Forelimb muscle (tissue), 1 donor: ENCODE measurements around the gene SPP1. TPM values are rescaled to one million over a fixed set of nuclear protein-coding genes. Genes with fewer than 3 reads are reported as not detected.

ENCODE experiments used
- DNase-seq: peaks from one replicate; pipeline ENCODE4 v3.0.0-alpha.2; 2013; ENCODE audit warnings: low read depth
- polyA plus RNA-seq: library from polyadenylated mRNA; unstranded; fragments of 120-200 nt; gene quantifications from one replicate; pipeline ENCODE4 v1.2.1, GENCODE V29; 2013; ENCODE audit not compliant: insufficient read length

SPP1 gene
- polyA plus RNA-seq, 1 donor = 85.1 TPM

GRCh38 chr4:87953826-87954225 lies 21.7 kb upstream of the SPP1 start:
- no peak for DNase-seq

DNA sequence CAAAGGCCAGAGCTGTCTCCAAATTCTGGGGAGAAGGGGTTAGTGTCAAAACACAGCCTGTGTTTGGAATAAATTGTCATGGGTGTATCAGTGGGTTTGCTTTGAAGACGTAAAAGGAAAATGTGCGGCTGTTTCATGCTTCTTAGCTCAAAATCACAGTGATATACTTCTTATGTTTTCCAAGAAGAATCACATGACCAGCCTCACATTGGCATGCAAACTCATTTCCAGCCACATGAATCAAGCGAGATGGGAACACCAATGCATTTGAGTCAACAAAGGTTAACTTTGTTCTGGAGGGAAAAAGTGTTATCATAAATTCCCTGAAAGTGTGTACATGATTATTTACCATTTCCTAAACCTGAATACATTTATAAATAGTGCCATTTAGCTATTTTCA lies 19.0 kb upstream of the SPP1 start:
- DNase-seq = no peak

- DNase-seq = no peak
Observed at GRCh38 chr4:87957061-87957460, 18.5 kb upstream of the SPP1 start.

DNA sequence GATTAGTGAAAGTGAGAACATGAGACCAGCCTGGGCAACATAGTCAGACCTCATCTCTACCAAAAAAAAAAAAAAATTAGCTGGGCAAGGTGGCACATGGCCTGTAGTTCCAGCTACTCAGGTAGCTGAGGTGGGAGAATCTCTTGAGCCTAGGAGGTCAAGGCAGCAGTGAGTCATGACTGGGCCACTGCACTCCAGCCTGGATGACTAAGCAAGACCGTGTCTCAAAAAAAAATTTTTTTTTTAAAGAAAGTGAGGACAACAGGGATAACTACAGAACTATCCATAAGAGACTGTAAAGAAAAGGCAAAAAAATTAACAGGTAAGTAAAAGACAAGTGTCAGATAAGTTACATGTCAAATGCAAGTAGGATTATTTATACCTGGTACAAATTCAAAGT lies 13.5 kb upstream of the SPP1 start:
- DNase-seq = no peak

DNA sequence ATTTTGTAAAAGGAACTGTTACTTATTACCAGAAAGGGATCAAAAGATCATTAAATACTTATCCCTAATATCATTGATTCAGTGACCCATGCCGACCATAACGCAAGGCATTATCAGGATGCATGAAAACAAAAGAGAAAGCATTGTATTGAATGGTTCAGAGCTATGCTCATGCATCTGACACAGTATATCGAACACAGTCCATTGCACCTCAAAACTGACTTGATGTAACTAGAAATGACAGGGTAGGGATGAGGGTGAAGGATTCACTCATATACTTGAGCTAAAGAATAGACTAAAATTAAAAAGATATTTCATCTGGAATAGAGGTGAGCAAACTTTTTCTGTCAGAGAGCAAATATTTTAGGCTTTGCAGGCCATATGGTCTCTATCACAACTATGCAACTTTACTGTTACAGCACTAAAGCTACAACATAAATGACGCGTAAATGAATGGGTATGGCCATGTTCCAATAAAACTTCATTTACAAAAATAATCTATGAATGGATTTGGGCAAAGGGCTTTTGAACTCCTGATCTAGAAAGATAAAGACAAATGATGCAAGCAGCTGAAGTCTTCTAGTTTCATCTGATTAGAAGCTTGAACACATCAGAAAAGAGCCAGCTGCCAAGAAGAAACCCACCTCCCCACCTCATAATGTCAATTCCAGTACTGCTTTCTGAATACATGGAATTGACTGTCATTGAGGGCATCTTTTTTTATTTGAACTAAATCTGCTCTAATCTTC lies 12.9 kb upstream of the SPP1 start:
- DNase-seq = no peak

DNA sequence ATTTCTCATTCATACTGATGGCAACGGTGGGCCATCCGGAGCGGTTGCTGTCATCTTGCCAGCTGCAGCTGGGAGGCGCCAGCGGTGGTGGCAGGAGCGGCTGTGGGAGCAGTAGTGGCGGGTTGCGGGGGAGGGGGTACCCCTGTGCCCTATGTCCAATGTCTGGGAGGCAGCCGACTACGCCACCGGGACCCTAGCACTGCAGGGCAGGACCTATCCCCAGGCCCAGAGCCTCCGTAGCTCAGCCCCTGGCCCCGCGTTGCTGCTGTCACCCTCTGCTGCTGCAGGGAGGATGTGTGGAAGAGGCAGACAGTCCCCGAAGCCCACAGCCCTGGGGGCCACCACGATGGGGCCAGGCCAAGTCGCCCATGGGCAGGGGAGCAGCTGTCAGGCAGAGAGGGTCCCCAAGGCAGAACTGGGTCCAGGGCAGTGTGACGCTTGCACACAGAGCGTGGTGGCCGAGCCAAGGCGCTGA lies 10.0 kb upstream of the SPP1 start:
- DNase-seq = no peak

- DNase-seq = no peak
Observed at GRCh38 chr4:87966095-87966496, 9.4 kb upstream of the SPP1 start.

DNA sequence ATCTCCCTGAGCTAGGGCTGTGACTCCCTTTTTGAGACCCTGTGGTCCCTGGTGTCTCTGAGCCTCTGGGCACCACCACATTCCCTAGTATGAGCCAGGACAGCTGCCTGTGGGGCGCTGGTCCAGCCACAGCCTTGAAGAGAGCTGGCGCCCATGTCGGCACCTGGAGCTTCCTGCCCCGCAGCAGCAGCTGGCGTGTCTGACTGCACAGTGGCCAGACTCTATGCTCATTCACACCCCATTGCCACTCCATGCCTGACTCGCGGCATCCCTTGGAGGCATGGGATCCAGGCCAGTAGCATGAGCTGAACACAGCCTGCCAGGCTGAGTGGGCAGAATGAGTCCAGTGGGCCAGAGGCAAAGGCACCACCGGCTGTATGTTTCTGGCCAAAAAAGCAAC lies 8.3 kb upstream of the SPP1 start:
- DNase-seq = no peak

GRCh38 chr4:87970121-87970520 lies 5.4 kb upstream of the SPP1 start:
- no peak for DNase-seq

- no peak for DNase-seq
Observed at GRCh38 chr4:87971866-87972265, 3.6 kb upstream of the SPP1 start.

DNA sequence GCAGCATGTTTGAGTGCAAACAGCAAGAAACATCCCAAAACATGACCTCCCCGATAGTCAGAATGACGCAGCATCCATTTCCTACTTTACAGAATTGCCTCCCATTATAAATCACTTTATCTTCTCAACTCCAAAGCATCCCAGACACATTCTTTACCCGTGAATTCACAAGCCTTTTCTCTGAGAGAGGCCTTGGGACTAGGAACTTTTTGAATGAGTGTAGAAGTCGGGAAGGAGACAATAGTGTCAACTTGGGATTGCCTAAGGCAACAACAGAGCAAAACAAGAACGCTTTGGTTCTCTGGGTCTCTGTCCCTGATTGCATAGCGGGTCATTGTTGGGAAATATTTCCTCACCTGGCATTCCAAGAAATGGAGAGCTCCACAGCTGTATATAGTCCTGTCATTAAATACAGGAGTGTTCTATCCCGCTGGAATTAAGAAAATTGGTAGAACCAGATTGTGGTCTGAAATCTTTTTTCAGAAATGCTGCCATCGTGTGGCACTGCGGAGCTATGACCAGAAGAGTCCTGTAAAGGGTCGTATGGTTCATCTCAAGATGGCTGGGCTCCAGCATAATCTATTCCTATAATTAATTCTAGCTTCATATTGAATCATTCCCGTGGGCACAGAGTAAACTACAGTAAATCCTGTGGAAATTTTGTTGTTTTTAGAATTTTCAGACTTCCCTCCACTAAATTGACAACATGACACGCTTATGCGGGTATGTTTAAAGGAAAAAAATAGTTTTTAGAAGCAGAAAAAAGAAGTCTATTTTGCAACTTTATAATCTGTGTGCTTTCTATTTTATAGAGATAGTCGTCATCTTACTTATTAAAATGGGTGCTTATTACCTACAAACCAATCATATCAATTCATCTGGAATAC lies 2.0 kb upstream of the SPP1 start:
- peak; percentile 14 for DNase-seq

DNA sequence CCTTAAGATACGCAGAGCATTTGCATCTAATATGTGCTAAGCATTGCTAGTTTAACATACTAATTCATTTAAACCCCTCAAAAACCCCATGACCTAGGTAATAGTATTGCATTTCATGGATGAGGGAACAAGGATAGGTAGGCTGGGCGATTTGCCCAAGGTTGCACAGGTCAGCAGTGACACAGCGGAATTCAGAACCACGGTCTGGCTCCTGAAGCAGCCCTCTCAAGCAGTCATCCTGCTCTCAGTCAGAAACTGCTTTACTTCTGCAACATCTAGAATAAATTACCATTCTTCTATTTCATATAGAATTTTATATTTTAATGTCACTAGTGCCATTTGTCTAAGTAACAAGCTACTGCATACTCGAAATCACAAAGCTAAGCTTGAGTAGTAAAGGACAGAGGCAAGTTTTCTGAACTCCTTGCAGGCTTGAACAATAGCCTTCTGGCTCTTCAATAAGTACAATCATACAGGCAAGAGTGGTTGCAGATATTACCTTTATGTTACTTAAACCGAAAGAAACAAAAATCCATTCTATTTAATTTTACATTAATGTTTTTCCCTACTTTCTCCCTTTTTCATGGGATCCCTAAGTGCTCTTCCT lies 555 bp upstream of the SPP1 start:
- DNase-seq = no peak

- no peak for DNase-seq
Observed at GRCh38 chr4:87977521-87978278, 2.2 kb downstream of the SPP1 start.

GRCh38 chr4:87978681-87979080 lies 3.2 kb downstream of the SPP1 start:
- no peak for DNase-seq

DNA sequence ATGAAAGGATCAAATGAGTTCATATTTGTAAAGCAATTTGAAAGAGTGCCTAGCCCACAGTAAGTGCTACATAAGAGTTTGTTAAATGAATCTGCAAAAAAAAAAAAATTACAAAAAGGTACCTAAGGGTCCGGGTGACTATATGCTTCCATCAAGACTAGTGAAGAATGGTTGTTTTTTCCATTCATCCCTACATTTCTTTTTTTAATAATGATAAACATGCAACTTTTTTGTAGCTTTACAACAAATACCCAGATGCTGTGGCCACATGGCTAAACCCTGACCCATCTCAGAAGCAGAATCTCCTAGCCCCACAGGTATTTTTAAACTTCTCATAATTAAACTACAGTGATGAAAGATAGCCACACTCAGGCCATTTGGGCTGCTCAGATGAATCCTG lies 4.3 kb downstream of the SPP1 start:
- no peak for DNase-seq

GRCh38 chr4:87981486-87981885 lies 6.0 kb downstream of the SPP1 start:
- no peak for DNase-seq

DNA sequence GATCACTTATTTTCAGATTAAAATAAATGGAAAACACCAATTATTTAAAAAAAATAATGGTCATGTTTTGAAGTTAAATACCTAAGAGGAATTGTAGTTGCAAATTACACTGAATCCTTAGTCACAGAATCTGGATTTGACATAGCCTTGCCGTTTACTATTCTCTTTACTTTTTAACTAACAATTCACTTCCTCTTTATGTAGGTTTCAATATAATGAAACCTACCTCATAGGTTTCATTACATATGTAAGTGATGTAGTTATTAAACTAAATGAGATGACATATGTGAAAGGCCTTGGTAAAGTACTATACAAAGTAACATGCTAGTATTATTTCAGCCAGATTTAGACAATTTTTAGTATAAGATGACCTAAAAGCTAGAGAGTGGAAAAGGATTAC lies 6.5 kb downstream of the SPP1 start:
- no peak for DNase-seq

GRCh38 chr4:87982446-87983010 lies 7.0 kb downstream of the SPP1 start:
- DNase-seq = no peak

DNA sequence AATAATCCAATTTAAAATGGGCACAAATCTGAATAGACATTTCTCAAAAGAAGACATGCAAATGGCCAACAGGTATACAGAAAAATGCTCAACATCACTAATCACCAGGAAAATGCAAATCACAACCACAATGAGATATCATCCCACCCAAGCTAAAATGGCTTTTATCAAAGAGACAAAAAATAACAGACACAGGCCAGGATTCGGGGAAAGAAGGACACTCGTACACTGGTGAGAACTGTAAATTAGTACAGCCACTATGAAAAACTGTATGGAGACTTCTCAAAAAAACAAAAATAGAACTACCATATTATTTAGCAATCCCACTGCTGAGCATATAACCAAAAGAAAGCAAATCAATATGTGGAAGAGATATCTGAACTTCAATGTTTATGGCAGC lies 8.5 kb downstream of the SPP1 start:
- no peak for DNase-seq

- no peak for DNase-seq
Observed at GRCh38 chr4:87985097-87985886, 9.8 kb downstream of the SPP1 start.

GRCh38 chr4:87985887-87986200 lies 10.3 kb downstream of the SPP1 start:
- DNase-seq = no peak
